HUES6 (cell line): Measurements from ENCODE around the gene DPH1.

Experiments used
- H3K27ac ChIP-seq: 2 replicates; pipeline ENCODE4 v1.7.0; 2013; ENCODE audit warnings: low read depth, mild to moderate bottlenecking, low read length, inconsistent platforms
- H3K27me3 ChIP-seq: 2 replicates; pipeline ENCODE4 v1.6.1; 2013; ENCODE audit warnings: low read length; ENCODE audit not compliant: control insufficient read depth, insufficient read depth
- H3K36me3 ChIP-seq: 2 replicates; pipeline ENCODE4 v1.6.1; 2013; ENCODE audit warnings: low read length; ENCODE audit not compliant: control insufficient read depth, insufficient read depth
- H3K4me1 ChIP-seq: 2 replicates; pipeline ENCODE4 v1.6.1; 2013; ENCODE audit warnings: low read length; ENCODE audit not compliant: control insufficient read depth, insufficient read depth
- H3K4me3 ChIP-seq: 2 replicates; pipeline ENCODE4 v1.5.1; 2013; ENCODE audit warnings: low read depth, low read length
- H3K9ac ChIP-seq: one replicate; pipeline ENCODE4 v1.6.1; 2013; ENCODE audit warnings: mild to moderate bottlenecking, low read length
- H3K9me3 ChIP-seq: 2 replicates; pipeline ENCODE4 v1.6.1; 2013; ENCODE audit warnings: low read depth, low read length; ENCODE audit not compliant: control insufficient read depth, insufficient read depth

Gene DPH1

GRCh38 chr17:2065949-2066400 is 36.0 kb downstream of the DPH1 start:
- H3K4me1 ChIP-seq, result peaks cover 56% of the 10 kb centered on the region; the same call in 1 of the 2 replicates
- H3K9me3 ChIP-seq, result no peaks in the 10 kb centered on the region
- H3K27ac ChIP-seq, result no peak overlapping the region
- no peaks in the 10 kb centered on the region for H3K27me3 ChIP-seq
- H3K4me3 ChIP-seq, result no peak overlapping the region
- no peak overlapping the region for H3K9ac ChIP-seq
- peaks cover 23% of the 10 kb centered on the region for H3K36me3 ChIP-seq

DNA sequence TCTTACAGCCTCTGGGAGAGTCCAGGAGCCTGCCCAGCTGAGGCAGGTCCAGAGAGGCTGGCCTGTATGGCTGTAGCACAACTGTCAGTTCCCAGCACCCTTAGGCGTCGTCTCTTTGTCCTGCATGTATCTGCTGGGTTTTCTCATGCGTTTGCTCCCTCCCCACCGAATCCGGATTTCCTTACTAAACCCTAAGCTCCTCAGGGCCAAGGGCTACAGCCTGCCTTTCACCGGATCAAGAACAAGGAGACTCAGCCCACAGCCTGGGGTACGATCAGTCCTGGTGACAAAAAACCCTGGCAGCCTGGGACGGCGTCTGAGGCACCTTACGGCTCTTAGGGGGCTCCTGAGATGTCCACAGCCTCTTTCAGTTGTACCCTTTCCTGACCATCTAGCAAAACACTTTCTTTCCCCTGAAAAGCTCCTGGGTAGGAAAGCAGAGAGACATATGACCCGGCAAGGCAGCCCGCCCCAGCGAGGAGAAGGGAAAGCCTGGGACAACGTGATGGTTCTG is 37.2 kb downstream of the DPH1 start:
- Histone ChIP-seq H3K27me3 (no peaks in the 10 kb centered on the region), H3K36me3 (peaks cover 20% of the 10 kb centered on the region), H3K9me3 (no peaks in the 10 kb centered on the region), H3K27ac (no peak overlapping the region), H3K9ac (no peak overlapping the region), H3K4me1 (peaks cover 54% of the 10 kb centered on the region; the same call in 1 of the 2 replicates), H3K4me3 (no peak overlapping the region)

DNA sequence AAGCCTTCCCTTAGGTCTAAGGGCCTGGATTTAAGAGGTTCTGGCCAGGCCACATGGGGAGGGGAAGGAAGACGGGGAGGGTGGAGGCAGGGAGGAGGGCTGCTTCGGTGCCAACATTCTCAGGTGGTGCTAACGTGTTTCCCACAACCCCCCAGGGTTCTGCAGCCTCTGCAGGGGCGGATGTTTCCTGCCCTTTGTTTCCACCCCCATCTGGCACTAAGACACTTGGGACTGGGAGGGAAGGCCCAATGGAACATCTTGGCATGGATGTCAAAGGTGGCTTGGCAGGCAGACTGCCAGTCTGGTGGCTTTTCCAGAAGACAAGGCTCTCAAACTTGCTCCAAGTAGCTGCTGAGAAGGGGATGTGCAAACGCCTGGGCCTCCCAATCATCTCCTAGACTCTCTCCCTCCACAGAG is 37.7 kb downstream of the DPH1 start:
- Histone ChIP-seq H3K9me3 (no peaks in the 10 kb centered on the region), H3K9ac (no peak overlapping the region), H3K4me1 (peaks cover 49% of the 10 kb centered on the region; the same call in 1 of the 2 replicates), H3K36me3 (peaks cover 20% of the 10 kb centered on the region), H3K27me3 (no peaks in the 10 kb centered on the region), H3K4me3 (no peak overlapping the region), H3K27ac (no peak overlapping the region)

DNA sequence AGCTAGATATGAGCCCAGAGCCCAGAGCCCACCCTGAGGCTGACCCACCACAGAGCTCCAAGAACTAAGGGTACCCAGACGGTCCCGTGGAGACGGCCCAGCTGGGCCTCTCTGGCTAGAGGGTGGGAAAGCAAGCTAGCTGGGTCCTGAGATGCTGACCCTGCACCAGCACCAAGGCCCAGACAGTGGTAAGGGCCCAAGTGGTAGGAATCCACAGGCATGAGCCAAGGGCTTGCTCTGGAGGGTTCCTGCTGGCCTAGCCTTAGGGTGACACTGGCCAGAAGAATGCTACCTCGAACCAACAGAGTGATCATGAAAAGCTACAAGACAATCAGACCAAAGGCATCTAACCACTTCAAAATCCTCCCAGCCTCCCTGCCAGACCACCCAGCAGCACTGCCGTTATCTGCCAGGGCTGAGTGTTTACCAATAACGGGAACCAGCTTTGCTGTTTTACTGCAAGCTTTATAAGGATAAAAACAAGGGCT is 38.1 kb downstream of the DPH1 start:
- no peak overlapping the region for H3K4me3 ChIP-seq
- peaks cover 44% of the 10 kb centered on the region; the same call in 1 of the 2 replicates for H3K4me1 ChIP-seq
- no peak overlapping the region for H3K27ac ChIP-seq
- H3K9ac ChIP-seq, result no peak overlapping the region
- H3K9me3 ChIP-seq, result no peaks in the 10 kb centered on the region
- no peaks in the 10 kb centered on the region for H3K27me3 ChIP-seq
- H3K36me3 ChIP-seq, result peaks cover 20% of the 10 kb centered on the region

DNA sequence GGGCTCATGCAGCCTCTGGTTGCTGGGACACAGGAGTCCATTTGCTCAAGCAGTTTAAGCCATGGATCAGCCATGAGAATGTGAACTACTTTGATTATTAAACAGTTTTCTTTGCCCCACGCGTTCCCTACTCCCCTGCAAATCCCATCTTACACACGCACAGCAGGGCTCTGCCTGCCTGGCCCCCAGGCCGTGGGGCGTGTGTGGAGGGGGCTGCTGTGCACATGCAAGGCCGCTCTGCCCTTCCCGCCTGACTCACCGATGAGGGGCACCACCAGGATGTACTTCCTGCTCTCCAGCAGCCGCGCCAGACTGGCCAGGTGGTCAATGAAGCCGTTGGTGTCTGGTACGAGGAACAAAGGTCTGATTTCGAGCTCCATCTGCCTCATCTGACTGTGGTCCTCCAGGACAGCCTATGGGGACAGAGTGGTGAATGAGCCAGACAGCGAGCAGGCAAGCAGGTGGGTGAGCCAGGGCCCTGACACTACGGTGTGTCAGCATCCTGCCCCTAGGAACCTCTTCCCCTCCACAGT is 38.6 kb downstream of the DPH1 start:
- H3K27ac ChIP-seq, result no peak overlapping the region

GRCh38 chr17:2070241-2071023 is 40.5 kb downstream of the DPH1 start:
- H3K4me1 ChIP-seq, result peaks cover 28% of the 10 kb centered on the region; the same call in 1 of the 2 replicates
- H3K36me3 ChIP-seq, result peaks cover 10% of the 10 kb centered on the region

More for the DNA sequence above, 38.6 kb downstream of the DPH1 start:
- Histone ChIP-seq H3K9ac (no peak overlapping the region), H3K27me3 (no peaks in the 10 kb centered on the region), H3K9me3 (no peaks in the 10 kb centered on the region), H3K4me3 (no peak overlapping the region), H3K4me1 (peaks cover 39% of the 10 kb centered on the region; the same call in 1 of the 2 replicates), H3K36me3 (peaks cover 18% of the 10 kb centered on the region)

GRCh38 chr17:2071024-2071385 is 41.1 kb downstream of the DPH1 start:
- H3K9ac ChIP-seq, result no peak overlapping the region
- H3K27ac ChIP-seq, result no peak overlapping the region
- peaks cover 8% of the 10 kb centered on the region for H3K36me3 ChIP-seq
- H3K4me1 ChIP-seq, result peaks cover 33% of the 10 kb centered on the region; the same call in 1 of the 2 replicates
- no peaks in the 10 kb centered on the region for H3K9me3 ChIP-seq
- H3K27me3 ChIP-seq, result no peaks in the 10 kb centered on the region
- no peak overlapping the region for H3K4me3 ChIP-seq

More at GRCh38 chr17:2070241-2071023, 40.5 kb downstream of the DPH1 start:
- Histone ChIP-seq H3K4me3 (no peak overlapping the region), H3K27ac (no peak overlapping the region), H3K9me3 (no peaks in the 10 kb centered on the region), H3K27me3 (no peaks in the 10 kb centered on the region), H3K9ac (no peak overlapping the region)

DNA sequence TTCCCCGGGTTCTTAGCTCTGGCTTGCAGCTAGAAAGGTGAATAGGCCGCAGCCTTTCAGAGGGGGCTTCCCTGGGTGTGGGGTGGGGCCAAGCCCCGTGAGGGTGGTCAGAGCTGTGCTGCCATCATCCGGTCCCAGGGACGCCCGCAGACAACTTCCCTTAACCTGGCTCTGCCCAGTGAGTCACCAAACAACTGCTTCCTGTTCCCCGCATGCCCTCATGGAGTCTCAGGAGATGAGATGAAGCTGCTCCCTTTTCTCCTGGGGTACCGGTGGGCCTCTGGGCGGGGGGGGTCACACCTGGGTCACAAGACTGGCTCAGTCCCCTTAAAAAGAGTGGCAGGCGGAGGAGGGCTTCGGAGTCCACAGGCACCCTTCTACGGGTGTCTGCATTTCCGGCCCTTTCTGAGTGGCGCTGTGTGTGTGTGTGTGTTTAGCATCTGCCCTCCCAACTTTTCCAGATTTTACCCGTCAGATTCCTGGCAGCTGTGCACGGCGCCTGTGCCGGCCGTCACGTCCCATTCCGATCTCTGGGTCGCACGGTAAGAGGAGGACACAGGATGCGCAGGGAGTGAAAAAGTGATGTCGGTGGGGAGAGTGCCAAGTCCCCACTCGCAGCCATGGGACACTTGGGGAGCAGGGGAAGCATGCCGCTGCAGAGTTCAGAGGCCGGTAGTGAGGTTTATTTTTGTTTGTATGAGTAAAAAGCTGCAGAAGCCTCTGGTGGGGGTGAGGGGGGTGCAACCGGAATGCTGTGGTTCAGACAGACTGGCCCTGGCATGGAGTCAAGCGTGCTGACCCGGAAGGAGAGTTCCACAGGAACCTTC is 41.7 kb downstream of the DPH1 start:
- no peak overlapping the region for H3K27ac ChIP-seq
- H3K36me3 ChIP-seq, result peaks cover 5% of the 10 kb centered on the region; the same call in 1 of the 2 replicates
- no peaks in the 10 kb centered on the region for H3K9me3 ChIP-seq
- H3K9ac ChIP-seq, result no peak overlapping the region
- H3K4me3 ChIP-seq, result no peak overlapping the region
- H3K27me3 ChIP-seq, result no peaks in the 10 kb centered on the region
- peaks cover 36% of the 10 kb centered on the region; the same call in 1 of the 2 replicates for H3K4me1 ChIP-seq

DNA sequence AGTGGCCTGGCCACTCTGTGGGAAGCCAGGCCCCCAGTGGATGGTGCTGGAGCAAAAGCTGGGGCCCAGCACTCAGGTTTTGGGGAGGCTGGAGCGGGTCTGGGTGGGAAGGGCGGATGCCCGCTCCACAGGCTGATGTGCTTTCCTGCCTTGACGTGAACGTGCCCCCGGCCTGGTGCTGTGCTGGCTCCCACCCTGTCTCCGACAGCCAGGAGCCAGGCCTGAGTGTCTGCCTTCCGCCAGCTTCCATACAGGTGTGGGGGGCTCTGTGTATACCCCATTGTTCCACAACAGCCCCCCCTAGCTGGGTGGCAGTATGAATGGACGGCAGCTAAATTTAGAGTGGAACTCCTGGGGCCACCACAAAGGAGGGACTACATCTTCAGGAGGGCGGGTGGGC is 45.0 kb downstream of the DPH1 start:
- no peak overlapping the region for H3K9ac ChIP-seq

GRCh38 chr17:2075336-2076086 is 45.6 kb downstream of the DPH1 start:
- Histone ChIP-seq H3K9me3 (no peaks in the 10 kb centered on the region), H3K4me3 (no peak overlapping the region), H3K36me3 (peaks cover 19% of the 10 kb centered on the region), H3K27ac (no peak overlapping the region), H3K27me3 (no peaks in the 10 kb centered on the region), H3K9ac (no peak overlapping the region), H3K4me1 (peaks cover 15% of the 10 kb centered on the region; the same call in 1 of the 2 replicates)

More for the DNA sequence above, 45.0 kb downstream of the DPH1 start:
- Histone ChIP-seq H3K27ac (no peak overlapping the region), H3K4me1 (peaks cover 15% of the 10 kb centered on the region; the same call in 1 of the 2 replicates), H3K27me3 (no peaks in the 10 kb centered on the region), H3K4me3 (no peak overlapping the region), H3K9me3 (no peaks in the 10 kb centered on the region), H3K36me3 (peaks cover 19% of the 10 kb centered on the region)
